ENCODE results near the gene BCL3. TPM values are rescaled to one million over a fixed set of nuclear protein-coding genes. Genes with fewer than 3 reads are reported as not detected.

Gene BCL3
- total and polyA plus RNA-seq, 10 of the 15 experiments (the other 5 are each of a cell fraction or from before 2014, with no cell fraction given), result 0.55 to 22.7 (median 3.6) TPM

- TF ChIP-seq RUNX3 (IDR thresholded peaks at IDR 0.05; ENCODE audit: low read length), result peak; percentile 100
- peak; percentile 59; the same call in 1 of the 2 replicates for TF ChIP-seq BMI1 (IDR thresholded peaks at IDR 0.05; ENCODE audit: borderline replicate concordance)
- TF ChIP-seq PAX8 (IDR thresholded peaks at IDR 0.05), result no peak
- TF ChIP-seq IKZF1 (conservative IDR thresholded peaks at IDR 0.05), result peak; percentile 94
- TF ChIP-seq MEF2B (IDR thresholded peaks at IDR 0.05; ENCODE audit: partially characterized antibody, poor library complexity, severe bottlenecking), result peak; percentile 71
- TF ChIP-seq MYC (IDR thresholded peaks at IDR 0.05; ENCODE audit: insufficient read depth, insufficient read length, insufficient replicate concordance, low read length, severe bottlenecking), result no peak
- peak; percentile 94 for TF ChIP-seq CHD2 (IDR thresholded peaks at IDR 0.05; ENCODE audit: borderline replicate concordance, low read depth, low read length)
- TF ChIP-seq SMARCA5 (IDR thresholded peaks at IDR 0.05), result peak; percentile 78
- peak; percentile 94 for TF ChIP-seq RELB (IDR thresholded peaks at IDR 0.05; ENCODE audit: low read depth)
- no peak for TF ChIP-seq NFYA (IDR thresholded peaks at IDR 0.05; ENCODE audit: borderline replicate concordance, low read depth, low read length)
- peak; percentile 64 for TF ChIP-seq E2F8 (IDR thresholded peaks at IDR 0.05; ENCODE audit: low read depth, partially characterized antibody)
- 0 out of 2 replicates have a peak, but pooled peaks have one; percentile 66 for TF ChIP-seq RCOR1 (conservative IDR thresholded peaks at IDR 0.05; ENCODE audit: low read depth, low read length)
- peak; percentile 97 for TF ChIP-seq PKNOX1 (IDR thresholded peaks at IDR 0.05)
- peak; percentile 99 for TF ChIP-seq TBL1XR1 (IDR thresholded peaks at IDR 0.05; ENCODE audit: low read depth, low read length)
- TF ChIP-seq TCF12 (IDR thresholded peaks at IDR 0.05; ENCODE audit: low read depth, low read length), result peak; percentile 100
- peak; percentile 46; the same call in 1 of the 2 replicates for TF ChIP-seq MAX (IDR thresholded peaks at IDR 0.05; ENCODE audit: low read depth, low read length)
- TF ChIP-seq ZBTB40 (IDR thresholded peaks at IDR 0.05; ENCODE audit: borderline replicate concordance), result peak; percentile 60; the same call in 1 of the 2 replicates
- TF ChIP-seq ZSCAN29 (IDR thresholded peaks at IDR 0.05), result no peak
Observed at GRCh38 chr19:44752816-44753625, 4.5 kb downstream of the BCL3 start (continued).
